ENCODE measurements around the gene POLR2H. TPM values are rescaled to one million over a fixed set of nuclear protein-coding genes. Genes with fewer than 3 reads are reported as not detected.

POLR2H gene
- total RNA-seq, 2 donors from 2014 or later: 98.2 to 130 TPM

- Histone ChIP-seq H3K4me3 (no peak overlapping the region), H3K36me3 (no peaks in the 10 kb centered on the region), H3K27ac (no peak overlapping the region), H3K4me1 (peaks cover 9% of the 10 kb centered on the region), H3K27me3 (peaks cover 20% of the 10 kb centered on the region), H3K9ac (ENCODE audit: low read depth in 2 of 2, low read length in 2 of 2) (no peak overlapping the region), H3K9me3 (no peaks in the 10 kb centered on the region)
- no peak for TF ChIP-seq CTCF (IDR thresholded peaks at IDR 0.05)
- intact Hi-C loops (cut with DNase I): no loop called here
- DNase-seq: no peak
These were observed 23.4 kb downstream of the POLR2H start for GRCh38 chr3:184384856-184385422.

DNA sequence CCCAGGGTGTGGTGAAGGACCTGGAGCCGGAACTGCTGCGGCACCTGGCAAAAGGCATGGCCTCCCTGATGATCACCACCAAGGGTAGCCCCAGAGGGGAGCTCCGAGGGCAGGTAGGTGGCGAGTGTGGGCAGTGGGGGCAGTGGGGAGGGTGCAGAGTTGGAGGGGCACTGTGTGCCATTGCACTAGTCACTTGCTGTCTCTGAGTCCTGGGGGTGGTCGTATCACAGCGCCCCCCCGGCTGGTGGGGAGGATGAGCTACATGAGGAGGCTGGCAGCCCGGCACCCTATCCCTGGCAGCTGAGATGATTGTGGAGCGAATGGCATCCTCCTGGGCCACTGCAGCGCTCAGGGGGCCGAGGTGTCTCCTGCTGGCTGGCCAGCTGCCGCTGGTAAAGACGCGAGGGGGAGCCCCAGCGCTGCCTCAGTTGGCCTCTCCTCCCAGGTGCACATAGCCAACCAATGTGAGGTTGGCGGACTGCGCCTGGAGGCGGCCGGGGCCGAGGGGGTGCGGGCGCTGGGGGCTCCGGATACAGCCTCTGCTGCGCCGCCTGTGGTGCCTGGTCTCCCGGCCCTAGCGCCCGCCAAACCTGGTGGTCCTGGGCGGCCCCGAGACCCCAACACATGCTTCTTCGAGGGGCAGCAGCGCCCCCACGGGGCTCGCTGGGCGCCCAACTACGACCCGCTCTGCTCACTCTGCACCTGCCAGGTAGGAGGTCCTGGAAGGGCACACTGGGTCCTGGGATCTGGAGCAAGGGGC is 24.7 kb downstream of the POLR2H start:
- no peak overlapping the region for H3K9ac ChIP-seq (ENCODE audit: low read depth in 2 of 2, low read length in 2 of 2)
- H3K27me3 ChIP-seq: peaks cover 12% of the 10 kb centered on the region
- H3K9me3 ChIP-seq: no peaks in the 10 kb centered on the region
- peaks cover 1% of the 10 kb centered on the region for H3K4me1 ChIP-seq
- no peak overlapping the region for H3K4me3 ChIP-seq
- H3K27ac ChIP-seq: no peak overlapping the region
- TF ChIP-seq CTCF (IDR thresholded peaks at IDR 0.05): no peak
- no peak for DNase-seq
- no peaks in the 10 kb centered on the region for H3K36me3 ChIP-seq
- intact Hi-C loops (cut with DNase I): no loop called here

DNA sequence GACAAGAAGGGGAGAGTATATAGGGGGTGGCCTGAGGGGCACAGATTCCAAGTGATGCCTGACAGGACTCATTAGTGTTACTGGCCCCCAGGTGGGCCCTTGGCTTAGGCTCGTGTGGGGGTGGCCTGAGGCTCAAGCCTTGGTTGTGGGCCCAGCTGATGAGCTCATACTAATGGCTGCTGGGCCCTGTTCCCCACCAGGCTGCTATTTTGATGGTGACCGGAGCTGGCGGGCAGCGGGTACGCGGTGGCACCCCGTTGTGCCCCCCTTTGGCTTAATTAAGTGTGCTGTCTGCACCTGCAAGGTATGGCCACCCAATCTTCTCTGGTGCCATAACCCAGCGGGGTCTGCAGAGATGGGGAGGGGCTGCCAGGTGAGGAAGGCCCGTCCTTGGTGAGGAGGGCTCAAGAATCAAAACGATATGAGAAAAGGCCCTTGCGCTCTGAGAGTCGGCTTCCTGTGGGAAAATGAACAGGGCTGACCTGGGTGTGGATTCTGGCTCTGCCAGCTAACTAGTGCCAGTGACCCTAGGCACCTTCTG is 25.7 kb downstream of the POLR2H start:
- H3K9me3 ChIP-seq: no peaks in the 10 kb centered on the region
- peaks cover 2% of the 10 kb centered on the region for H3K27me3 ChIP-seq
- intact Hi-C loops (cut with DNase I): no loop called here
- no peak overlapping the region for H3K9ac ChIP-seq (ENCODE audit: low read depth in 2 of 2, low read length in 2 of 2)
- no peak overlapping the region for H3K4me3 ChIP-seq
- no peak for DNase-seq
- H3K4me1 ChIP-seq: no peaks in the 10 kb centered on the region
- H3K27ac ChIP-seq: no peak overlapping the region
- no peak for TF ChIP-seq CTCF (IDR thresholded peaks at IDR 0.05)
- H3K36me3 ChIP-seq: no peaks in the 10 kb centered on the region

- H3K4me3 ChIP-seq: no peak overlapping the region
- intact Hi-C loops (cut with DNase I): no loop called here
- DNase-seq: no peak
- H3K36me3 ChIP-seq: no peaks in the 10 kb centered on the region
- TF ChIP-seq CTCF (IDR thresholded peaks at IDR 0.05): no peak
- no peaks in the 10 kb centered on the region for H3K9me3 ChIP-seq
- no peaks in the 10 kb centered on the region for H3K4me1 ChIP-seq
- no peaks in the 10 kb centered on the region for H3K27me3 ChIP-seq
- H3K27ac ChIP-seq: no peak overlapping the region
- no peak overlapping the region for H3K9ac ChIP-seq (ENCODE audit: low read depth in 2 of 2, low read length in 2 of 2)
These were observed 26.8 kb downstream of the POLR2H start for GRCh38 chr3:184388164-184388935.

DNA sequence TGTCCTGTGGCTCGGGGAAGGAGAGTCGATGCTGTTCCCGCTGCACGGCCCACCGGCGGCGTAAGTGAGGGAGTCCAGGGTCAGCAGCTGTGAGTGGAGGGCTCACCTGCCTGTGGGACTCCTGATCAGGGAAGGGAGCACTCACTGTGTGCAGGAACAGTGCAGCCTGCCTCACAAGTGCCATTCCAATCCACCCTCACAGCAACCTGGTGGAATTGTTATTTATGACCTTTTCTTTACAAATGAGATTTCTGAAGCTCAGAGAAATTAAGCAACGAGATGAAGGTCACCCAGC is 27.4 kb downstream of the POLR2H start:
- H3K4me1 ChIP-seq: no peaks in the 10 kb centered on the region
- TF ChIP-seq CTCF (IDR thresholded peaks at IDR 0.05): no peak
- H3K9ac ChIP-seq (ENCODE audit: low read depth in 2 of 2, low read length in 2 of 2): no peak overlapping the region
- H3K9me3 ChIP-seq: no peaks in the 10 kb centered on the region
- no peaks in the 10 kb centered on the region for H3K27me3 ChIP-seq
- no peak for DNase-seq
- no peaks in the 10 kb centered on the region for H3K36me3 ChIP-seq
- intact Hi-C loops (cut with DNase I): no loop called here
- no peak overlapping the region for H3K27ac ChIP-seq
- H3K4me3 ChIP-seq: no peak overlapping the region
